Amniotic stem cell (primary cell): Measurements from ENCODE around the gene ASIC4.

Source experiments
- DNase-seq: peaks from one replicate; lab custom pipeline; 2025; lab: John Stamatoyannopoulos, UW

Gene ASIC4

DNA sequence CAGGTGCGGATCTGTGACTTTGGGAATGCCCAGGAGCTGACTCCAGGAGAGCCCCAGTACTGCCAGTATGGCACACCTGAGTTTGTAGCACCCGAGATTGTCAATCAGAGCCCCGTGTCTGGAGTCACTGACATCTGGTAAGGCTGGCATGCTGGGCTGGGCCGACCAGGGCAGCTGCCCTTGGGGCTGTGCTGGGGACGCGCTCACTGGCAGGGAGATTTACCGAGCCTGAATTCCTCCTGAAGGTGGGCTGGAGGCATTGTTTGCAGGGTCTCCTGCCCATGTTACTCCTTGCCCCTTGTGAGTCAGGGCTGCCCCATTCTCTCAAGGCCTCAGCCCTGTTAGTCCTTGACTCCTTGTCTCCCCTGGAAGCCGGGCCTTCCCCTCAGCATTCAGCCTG is 34.3 kb upstream of the ASIC4 start:
- DNase-seq, result no peak

- DNase-seq, result no peak
Measured at GRCh38 chr2:219482674-219483405, 31.4 kb upstream of the ASIC4 start.

- no peak for DNase-seq
Measured at GRCh38 chr2:219483451-219484342, 30.6 kb upstream of the ASIC4 start.

- DNase-seq, result no peak
Measured at GRCh38 chr2:219484343-219485200, 29.7 kb upstream of the ASIC4 start.

GRCh38 chr2:219485201-219485580 is 29.1 kb upstream of the ASIC4 start:
- DNase-seq, result no peak

DNA sequence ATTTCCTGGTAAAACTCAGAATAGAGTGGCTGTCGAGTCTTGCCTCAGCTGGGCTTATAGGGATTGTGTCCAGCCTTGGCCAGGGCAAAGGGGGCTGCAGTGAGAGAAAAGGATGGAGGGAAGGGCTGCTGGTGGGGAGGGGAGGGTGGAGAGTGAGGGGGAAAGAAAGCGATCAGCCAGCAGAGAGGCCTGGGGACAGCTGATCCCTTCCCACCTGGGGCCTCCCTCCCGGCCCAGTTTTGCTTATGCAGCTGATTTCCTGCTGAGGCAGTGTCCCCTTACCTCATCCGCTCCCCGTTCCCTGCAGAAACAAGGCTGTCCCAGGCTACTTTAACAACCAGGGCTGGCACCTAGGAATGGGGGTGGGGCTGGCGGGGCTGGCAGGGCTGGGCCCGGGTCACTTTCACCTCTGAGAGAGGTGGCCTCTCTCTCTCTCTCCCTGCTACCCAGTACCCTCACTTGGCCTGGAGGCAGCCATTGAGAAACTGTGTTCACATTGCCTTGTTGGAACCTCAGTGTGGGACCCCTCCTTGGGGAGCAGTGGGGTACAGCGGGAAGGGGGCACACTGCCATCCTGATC is 27.8 kb upstream of the ASIC4 start:
- DNase-seq, result no peak

DNA sequence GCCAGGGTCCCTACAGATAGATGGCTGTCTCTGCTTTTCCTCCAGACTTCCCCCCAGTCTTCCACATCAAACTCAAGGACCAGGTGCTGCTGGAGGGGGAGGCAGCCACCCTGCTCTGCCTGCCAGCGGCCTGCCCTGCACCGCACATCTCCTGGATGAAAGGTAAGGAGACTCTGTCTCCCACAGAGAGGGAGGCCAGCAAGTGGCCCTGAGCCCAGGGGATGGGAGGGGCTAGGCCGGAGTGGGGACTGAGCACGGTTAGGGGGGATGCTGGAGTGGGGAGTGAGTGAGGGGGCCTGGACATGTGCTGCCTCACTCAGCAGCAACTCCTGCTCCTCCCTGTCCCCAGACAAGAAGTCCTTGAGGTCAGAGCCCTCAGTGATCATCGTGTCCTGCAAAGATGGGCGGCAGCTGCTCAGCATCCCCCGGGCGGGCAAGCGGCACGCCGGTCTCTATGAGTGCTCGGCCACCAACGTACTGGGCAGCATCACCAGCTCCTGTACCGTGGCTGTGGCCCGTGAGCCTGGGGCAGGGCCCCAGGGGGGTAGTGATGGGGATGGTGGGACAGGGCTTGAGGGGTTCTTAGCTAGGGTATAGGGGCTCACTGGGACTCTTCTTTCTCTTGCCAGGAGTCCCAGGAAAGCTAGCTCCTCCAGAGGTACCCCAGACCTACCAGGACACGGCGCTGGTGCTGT is 26.0 kb upstream of the ASIC4 start:
- DNase-seq, result no peak

GRCh38 chr2:219488844-219489194 is 25.5 kb upstream of the ASIC4 start:
- no peak for DNase-seq

GRCh38 chr2:219489315-219489714 is 25.0 kb upstream of the ASIC4 start:
- no peak for DNase-seq

- no peak for DNase-seq
Measured at GRCh38 chr2:219490186-219490585, 24.1 kb upstream of the ASIC4 start.

- no peak for DNase-seq
Measured at GRCh38 chr2:219490600-219491130, 23.6 kb upstream of the ASIC4 start.

DNA sequence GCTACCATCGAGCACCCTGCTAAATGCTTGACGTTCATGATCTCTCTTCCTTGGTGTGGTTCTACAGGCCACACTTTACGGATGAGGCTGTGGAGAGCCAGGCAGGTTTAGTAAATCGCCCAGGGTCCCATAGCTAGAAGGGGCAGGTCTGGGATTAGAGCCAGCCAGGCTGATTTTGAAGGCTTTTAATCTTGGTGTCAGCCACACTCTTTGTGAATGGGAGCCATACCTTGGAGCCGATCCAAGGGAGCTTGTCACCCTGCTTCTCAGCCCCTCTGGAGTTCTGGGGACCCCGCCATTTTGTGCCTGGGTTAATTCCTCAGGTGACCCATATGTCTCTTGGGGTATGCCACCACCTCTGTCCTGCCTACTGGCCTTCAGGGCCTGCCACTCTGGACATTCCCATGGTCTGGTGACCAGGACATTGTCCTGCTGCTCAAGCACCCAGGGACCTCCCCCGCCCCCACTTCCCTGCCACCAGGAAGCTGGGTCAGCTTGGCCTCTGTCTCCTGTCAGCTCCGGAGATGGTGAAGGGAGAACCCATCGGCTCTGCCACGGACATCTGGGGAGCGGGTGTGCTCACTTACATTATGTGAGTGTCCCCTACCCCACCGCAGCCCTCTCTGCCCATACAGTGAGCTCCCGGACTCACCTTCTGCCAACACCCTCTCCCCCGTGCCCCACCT is 22.9 kb upstream of the ASIC4 start:
- DNase-seq, result no peak

- no peak for DNase-seq
Measured at GRCh38 chr2:219492575-219492974, 21.7 kb upstream of the ASIC4 start.

GRCh38 chr2:219493086-219493485 is 21.2 kb upstream of the ASIC4 start:
- no peak for DNase-seq

- no peak for DNase-seq
Measured at GRCh38 chr2:219494952-219495530, 19.2 kb upstream of the ASIC4 start.

DNA sequence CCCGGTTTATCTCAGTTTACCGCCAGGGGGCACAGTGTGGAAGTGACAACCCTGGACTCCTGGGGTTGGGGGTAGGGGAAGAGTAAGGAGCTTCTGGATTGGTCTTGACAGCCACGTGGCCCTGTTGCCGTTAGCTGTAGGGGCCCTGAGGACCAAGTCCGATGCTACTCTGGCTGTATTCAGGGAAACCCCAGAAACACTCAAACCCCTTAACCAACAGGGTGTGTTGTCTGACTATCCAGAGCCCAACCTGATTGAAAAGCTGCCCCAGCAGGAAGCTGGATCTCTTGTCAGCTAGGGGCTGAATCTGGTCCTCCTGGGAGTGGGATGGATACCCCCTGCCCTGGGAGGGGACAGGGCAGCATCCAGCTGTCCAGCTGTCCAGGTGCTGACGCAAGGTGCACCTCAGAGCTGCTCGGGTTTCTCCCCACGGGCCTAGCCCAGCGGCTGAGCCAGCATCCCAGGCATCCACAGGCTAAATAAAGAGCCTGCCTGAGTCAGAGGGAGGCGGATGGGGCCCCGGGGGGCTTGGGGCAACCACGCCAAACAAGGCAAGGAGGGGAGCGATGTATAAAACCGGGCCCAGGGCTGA is 18.7 kb upstream of the ASIC4 start:
- peak; percentile 9 for DNase-seq

DNA sequence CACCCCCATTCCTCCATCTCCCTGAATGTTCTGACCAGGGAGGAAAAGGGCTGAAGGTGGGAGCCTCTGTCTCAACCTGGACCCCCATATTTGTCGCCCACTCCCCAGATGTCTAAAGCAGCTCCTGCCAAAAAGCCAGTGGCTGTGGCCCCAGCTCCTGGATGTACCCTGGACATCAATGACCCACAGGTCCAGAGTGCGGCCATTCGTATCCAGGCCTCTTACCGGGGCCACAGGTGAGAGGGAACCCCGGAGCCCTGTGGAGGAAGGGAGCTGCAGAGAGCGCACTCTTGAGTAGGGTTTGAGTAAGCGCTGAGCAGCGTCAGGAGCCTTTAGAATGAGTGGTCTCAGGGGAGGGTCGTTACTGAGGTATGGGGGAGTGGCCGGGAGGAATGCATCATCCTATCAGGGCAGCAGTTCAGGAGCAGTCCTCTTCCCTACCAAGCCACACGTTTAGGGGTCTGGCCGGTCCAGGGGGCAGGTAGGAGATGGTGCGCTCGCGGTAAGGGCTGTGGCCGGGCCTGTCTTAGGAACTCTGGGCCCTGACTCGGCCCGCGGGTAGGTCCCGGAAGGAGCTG is 17.9 kb upstream of the ASIC4 start:
- DNase-seq, result no peak

- no peak for DNase-seq
Measured at GRCh38 chr2:219496825-219497494, 17.3 kb upstream of the ASIC4 start.
